ENCODE data around the gene TBL1X. TPM values are rescaled to one million over a fixed set of nuclear protein-coding genes. Genes with fewer than 3 reads are reported as not detected.

The TBL1X gene
- total and polyA plus RNA-seq, 10 of the 15 experiments (the other 5 are each of a cell fraction or from before 2014, with no cell fraction given): 4.4 to 26.3 (median 10.6) TPM

- TF ChIP-seq CUX1 (IDR thresholded peaks at IDR 0.05; ENCODE audit: insufficient replicate concordance, low read depth, low read length) (peak; percentile 92), MAX (IDR thresholded peaks at IDR 0.05; ENCODE audit: low read depth, low read length) (no peak), BRCA1 (IDR thresholded peaks at IDR 0.05; ENCODE audit: low read depth, low read length) (no peak), ESRRA (IDR thresholded peaks at IDR 0.05; ENCODE audit: low read length) (no peak), NR2F1 (conservative IDR thresholded peaks at IDR 0.05) (peak; percentile 29; the same call in 1 of the 2 replicates), SUZ12 (IDR thresholded peaks at IDR 0.05; ENCODE audit: unreplicated experiment) (no peak), EZH2 (IDR thresholded peaks at IDR 0.05; ENCODE audit: borderline replicate concordance, control insufficient read depth, low read depth, low read length) (no peak), ASH2L (IDR thresholded peaks at IDR 0.05; ENCODE audit: borderline replicate concordance, low read depth) (no peak), FOXM1 (IDR thresholded peaks at IDR 0.05; ENCODE audit: low read depth, low read length) (peak; percentile 92), WRNIP1 (IDR thresholded peaks at IDR 0.05; ENCODE audit: borderline replicate concordance, low read depth, low read length) (no peak), SREBF2 (IDR thresholded peaks at IDR 0.05; ENCODE audit: low read length) (no peak), KAT2A (conservative IDR thresholded peaks at IDR 0.05; ENCODE audit: control insufficient read depth, low read depth, low read length) (no peak), CEBPB (IDR thresholded peaks at IDR 0.05; ENCODE audit: borderline replicate concordance in 1 of 2, low read depth in 2 of 2, low read length in 2 of 2) (peak in 1 of 2 experiments; percentile 76; a peak in 2 of 4 replicates), CHD1 (IDR thresholded peaks at IDR 0.05; ENCODE audit: low read depth, low read length) (no peak), MEF2B (IDR thresholded peaks at IDR 0.05; ENCODE audit: partially characterized antibody, poor library complexity, severe bottlenecking) (peak; percentile 44), ATF2 (IDR thresholded peaks at IDR 0.05; ENCODE audit: low read length) (peak; percentile 88), DPF2 (IDR thresholded peaks at IDR 0.05) (peak; percentile 97), CREB1 (IDR thresholded peaks at IDR 0.05; ENCODE audit: low read depth) (peak; percentile 51; the same call in 1 of the 2 replicates), BACH1 (IDR thresholded peaks at IDR 0.05; ENCODE audit: borderline replicate concordance) (peak; percentile 70; the same call in 1 of the 2 replicates), EP300 (IDR thresholded peaks at IDR 0.05; ENCODE audit: borderline replicate concordance in 1 of 2, control insufficient read depth in 1 of 2, low read depth in 2 of 2, low read length in 2 of 2) (peak; percentile 96 to 98), E4F1 (IDR thresholded peaks at IDR 0.05; ENCODE audit: borderline replicate concordance, partially characterized antibody) (no peak)
Observed at GRCh38 chrX:9677098-9677739, 212.4 kb downstream of the TBL1X start (continued).

All from GM12878 (cell line).